ENCODE results near the gene GPATCH3. TPM values are rescaled to one million over a fixed set of nuclear protein-coding genes. Genes with fewer than 3 reads are reported as not detected.

GPATCH3 gene
- total and polyA plus RNA-seq, 7 donors = 6.6 to 14.3 (median 9.7) TPM

DNA sequence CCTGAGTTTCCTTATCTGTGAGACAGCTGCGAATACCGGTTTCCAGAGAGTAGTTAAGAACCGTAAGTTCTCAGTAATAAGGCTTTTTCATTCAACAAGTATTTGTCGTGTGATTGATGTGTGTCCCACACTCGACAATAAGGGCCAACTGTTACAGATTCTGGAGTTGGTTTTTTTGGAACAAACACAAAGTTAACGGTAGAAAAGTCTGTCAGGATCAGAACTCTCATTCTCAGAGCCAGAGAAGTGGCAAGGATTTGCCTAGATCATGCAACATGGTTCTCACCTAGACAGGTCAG, 22.1 kb upstream of the GPATCH3 start:
- DNase-seq = no peak
- intact Hi-C loops (cut with DNase I) = no loop called here
- peaks cover 0 to 36% (median 22%) of the 10 kb centered on the region in 4 donors for H3K36me3 ChIP-seq
- H3K27me3 ChIP-seq = no peaks in the 10 kb centered on the region
- 9 to 28% methylated on average over 6 of the region's 6 CpGs for WGBS, 2 donors
- peak overlapping the region in 3 of 4 donors; percentile 89 to 95 (median 90) for H3K27ac ChIP-seq
- H3K4me3 ChIP-seq = peak overlapping the region; percentile 68 to 99 (median 80)
- no peak for TF ChIP-seq EP300 (IDR thresholded peaks at IDR 0.05)
- no peak for TF ChIP-seq POLR2A (IDR thresholded peaks at IDR 0.05)
- no peak for TF ChIP-seq POLR2AphosphoS5 (IDR thresholded peaks at IDR 0.05)
- TF ChIP-seq CTCF (IDR thresholded peaks at IDR 0.05) = no peak
- peaks cover 0 to 23% (median 18%) of the 10 kb centered on the region in 4 donors for H3K4me1 ChIP-seq
- H3K9me3 ChIP-seq = no peaks in the 10 kb centered on the region

DNA sequence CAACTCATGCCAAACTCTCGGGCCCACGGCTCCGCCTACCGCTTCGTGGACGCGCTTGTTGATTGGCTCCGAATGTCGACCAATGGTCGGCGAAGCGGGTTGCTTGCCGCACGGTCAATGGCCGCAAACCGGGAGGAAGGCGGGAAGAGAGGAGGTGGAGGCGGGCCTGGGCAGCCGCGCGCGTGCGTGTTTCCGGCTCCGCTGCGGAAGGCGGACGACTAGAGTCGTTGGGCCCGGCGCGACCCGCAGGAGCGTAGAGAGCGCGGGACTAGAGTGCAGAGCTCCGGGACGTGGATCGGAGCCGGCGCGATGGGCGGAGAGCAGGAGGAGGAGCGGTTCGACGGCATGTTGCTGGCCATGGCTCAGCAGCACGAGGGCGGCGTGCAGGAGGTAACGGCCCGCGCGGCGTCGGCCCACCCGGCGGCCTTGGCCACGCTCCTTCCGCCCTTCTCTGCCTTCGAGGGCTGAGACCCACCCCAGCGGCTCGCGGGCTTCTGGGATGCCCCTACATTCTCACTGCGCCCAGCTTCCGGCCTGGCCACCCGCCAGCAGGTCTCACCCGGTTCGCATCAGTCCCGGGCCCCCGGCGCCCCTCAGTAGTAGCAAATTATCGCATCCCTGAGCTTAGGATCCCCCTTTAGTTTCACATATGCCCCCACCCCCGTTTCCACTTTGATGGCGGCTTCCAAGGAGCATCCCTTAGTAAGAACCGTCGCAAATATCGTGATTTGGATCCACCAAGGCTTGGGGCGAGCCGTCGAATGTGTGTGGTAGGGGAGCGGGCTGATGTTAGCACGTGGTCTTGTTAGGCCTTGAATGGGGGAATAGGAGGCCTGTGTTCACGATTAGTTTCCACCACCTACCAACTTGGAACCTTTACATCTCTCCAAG, 21.5 kb upstream of the GPATCH3 start, which contains the start of gene NUDC:
NUDC (plus strand) TSS at position 204 of the 891 bp plus-strand sequence; CDS start at position 310, 106 bp downstream.
- no peaks in the 10 kb centered on the region for H3K27me3 ChIP-seq
- H3K9me3 ChIP-seq = no peaks in the 10 kb centered on the region
- peak; percentile 99 for DNase-seq
- intact Hi-C loops (cut with DNase I) = no loop called here
- H3K4me1 ChIP-seq = peaks cover 0 to 23% (median 18%) of the 10 kb centered on the region in 4 donors
- H3K36me3 ChIP-seq = peaks cover 0 to 32% (median 20%) of the 10 kb centered on the region in 4 donors
- peak within 1 kb of the TSS; percentile 68 to 99 (median 80) for H3K4me3 ChIP-seq
- TF ChIP-seq CTCF (IDR thresholded peaks at IDR 0.05) (no peak), POLR2AphosphoS5 (IDR thresholded peaks at IDR 0.05) (peak; percentile 97 to 98 (median 98)), POLR2A (IDR thresholded peaks at IDR 0.05) (peak; percentile 82 to 85), EP300 (IDR thresholded peaks at IDR 0.05) (peak in 1 of 4 donors; percentile 2)
- H3K27ac ChIP-seq = peak within 1 kb of the TSS; percentile 86 to 95 (median 90)
- WGBS, 2 donors = 0% methylated on average over 83 of the region's 83 CpGs

GRCh38 chr1:26921126-26921539, 20.9 kb upstream of the GPATCH3 start:
- Histone ChIP-seq H3K27ac (peak overlapping the region; percentile 86 to 95 (median 90)), H3K4me1 (peaks cover 0 to 23% (median 18%) of the 10 kb centered on the region in 4 donors), H3K36me3 (peaks cover 0 to 25% (median 16%) of the 10 kb centered on the region in 4 donors), H3K4me3 (peak overlapping the region; percentile 68 to 99 (median 80)), H3K27me3 (no peaks in the 10 kb centered on the region), H3K9me3 (no peaks in the 10 kb centered on the region)
- intact Hi-C loops (cut with DNase I) = no loop called here
- 18 to 28% methylated on average over 7 of the region's 7 CpGs for WGBS, 2 donors
- no peak for DNase-seq
- TF ChIP-seq POLR2A (IDR thresholded peaks at IDR 0.05) = no peak

GRCh38 chr1:26915204-26915842, 15.1 kb upstream of the GPATCH3 start:
- Histone ChIP-seq H3K9me3 (no peaks in the 10 kb centered on the region), H3K27me3 (no peaks in the 10 kb centered on the region), H3K36me3 (no peaks in the 10 kb centered on the region), H3K4me3 (no peak overlapping the region), H3K4me1 (no peaks in the 10 kb centered on the region), H3K27ac (no peak overlapping the region)
- no peak for DNase-seq
- no peak for TF ChIP-seq POLR2A (IDR thresholded peaks at IDR 0.05)
- no peak for TF ChIP-seq POLR2AphosphoS5 (IDR thresholded peaks at IDR 0.05)
- 29 to 66% methylated on average over 5 of the region's 5 CpGs for WGBS, 2 donors
- intact Hi-C loops (cut with DNase I) = no loop called here

- intact Hi-C loops (cut with DNase I) = no loop called here
- H3K27me3 ChIP-seq = no peaks in the 10 kb centered on the region
Observed at GRCh38 chr1:26913754-26914619, 13.7 kb upstream of the GPATCH3 start, which contains the start of gene NR0B2. Gene NR0B2, minus strand, starts transcription at chr1:26913975. Its CDS starts 35 bp downstream, at chr1:26913940.

More at GRCh38 chr1:26913754-26914619, 13.7 kb upstream of the GPATCH3 start, which contains the start of gene NR0B2:
- 17 to 65% methylated on average over 16 of the region's 16 CpGs for WGBS, 2 donors
- Histone ChIP-seq H3K4me3 (no peak within 1 kb of the TSS), H3K4me1 (no peaks in the 10 kb centered on the region), H3K27ac (no peak within 1 kb of the TSS), H3K36me3 (no peaks in the 10 kb centered on the region), H3K9me3 (no peaks in the 10 kb centered on the region)
- DNase-seq = no peak
- TF ChIP-seq CTCF (IDR thresholded peaks at IDR 0.05) = no peak
- TF ChIP-seq POLR2A (IDR thresholded peaks at IDR 0.05) = no peak
- TF ChIP-seq EP300 (IDR thresholded peaks at IDR 0.05) = no peak
- no peak for TF ChIP-seq POLR2AphosphoS5 (IDR thresholded peaks at IDR 0.05)
